Skeletal muscle tissue (tissue), 4 donors: ENCODE results near the gene ATG16L2. TPM values are rescaled to one million over a fixed set of nuclear protein-coding genes. Genes with fewer than 3 reads are reported as not detected.
A peak's percentile ranks its signal among the peaks of the same experiment; 100 is the strongest.

Experiments used
- H3K27ac ChIP-seq: one replicate; pipeline ENCODE4 v1.7.0; 2013; ENCODE audit warnings: mild to moderate bottlenecking, low read depth, low read length, inconsistent platforms
- H3K27me3 ChIP-seq, 3 donors: one replicate each; pipeline ENCODE4 v1.7.0; 2013; ENCODE audit warnings: low read length in 3 of 3; ENCODE audit not compliant: control insufficient read depth in 3 of 3, insufficient read depth in 3 of 3
- H3K36me3 ChIP-seq, 3 donors: one replicate each; pipeline ENCODE4 v1.7.0; 2013; ENCODE audit warnings: low read length in 3 of 3; ENCODE audit not compliant: control insufficient read depth in 3 of 3, insufficient read depth in 3 of 3
- H3K4me1 ChIP-seq, 3 donors: one replicate each; pipeline ENCODE4 v1.7.0; 2013; ENCODE audit warnings: low read length in 3 of 3, mild to moderate bottlenecking in 3 of 3; ENCODE audit not compliant: control insufficient read depth in 3 of 3, insufficient read depth in 3 of 3
- H3K4me3 ChIP-seq, 3 donors: one replicate each; pipeline ENCODE4 v1.7.0; 2013; ENCODE audit warnings: low read length in 3 of 3
- H3K9ac ChIP-seq, 3 donors: one replicate each; pipeline ENCODE4 v1.7.0; 2013; ENCODE audit warnings: low read length in 3 of 3, mild to moderate bottlenecking in 3 of 3, moderate library complexity in 2 of 3, low read depth in 1 of 3
- H3K9me3 ChIP-seq, 3 donors: one replicate each; pipeline ENCODE4 v1.7.0; 2013; ENCODE audit warnings: low read length in 3 of 3; ENCODE audit not compliant: control insufficient read depth in 3 of 3
- total RNA-seq: library from RNA; depleted of rRNA; stranded (reverse); fragments of >200 nt; gene quantifications from one replicate; pipeline ENCODE4 v1.2.3, GENCODE V29; 2014
- donor health status: Osteomylitis.

ATG16L2 gene
- total RNA-seq, 1 donor from 2014 or later, result 7.3 TPM

DNA sequence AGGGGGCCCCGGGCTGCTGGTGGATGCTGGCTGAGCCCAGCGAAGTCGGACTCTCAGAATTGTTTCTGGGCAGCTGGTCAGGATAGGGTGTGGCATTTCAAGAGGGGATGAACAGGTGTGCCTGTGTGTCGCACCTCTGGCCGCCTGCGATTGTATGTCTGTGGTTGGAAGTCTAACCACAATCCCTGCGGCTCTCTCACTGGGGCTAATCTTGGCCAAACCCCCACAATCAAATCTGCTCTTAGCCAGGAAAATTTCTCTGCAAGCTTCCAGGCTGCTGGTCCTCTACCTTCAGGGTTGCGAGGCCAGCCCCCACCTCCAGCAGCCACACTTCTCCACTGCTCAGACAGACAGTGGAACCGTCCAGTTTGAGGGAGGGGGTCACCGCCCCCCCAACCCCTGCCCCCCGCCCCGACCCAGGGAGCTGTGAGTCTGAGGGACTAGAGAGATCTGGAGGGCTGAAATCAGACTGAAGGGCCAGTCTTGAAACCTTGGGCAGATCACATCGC, 953 bp downstream of the ATG16L2 start:
- Histone ChIP-seq H3K4me1 (peaks cover 20 to 43% (median 27%) of the 10 kb centered on the region in 3 donors), H3K27me3 (no peaks in the 10 kb centered on the region), H3K36me3 (peaks cover 10 to 22% (median 16%) of the 10 kb centered on the region in 3 donors), H3K9me3 (no peaks in the 10 kb centered on the region), H3K9ac (peak overlapping the region; percentile 87 to 95 (median 94)), H3K27ac (peak overlapping the region; percentile 96), H3K4me3 (peak overlapping the region; percentile 87 to 99 (median 99))

DNA sequence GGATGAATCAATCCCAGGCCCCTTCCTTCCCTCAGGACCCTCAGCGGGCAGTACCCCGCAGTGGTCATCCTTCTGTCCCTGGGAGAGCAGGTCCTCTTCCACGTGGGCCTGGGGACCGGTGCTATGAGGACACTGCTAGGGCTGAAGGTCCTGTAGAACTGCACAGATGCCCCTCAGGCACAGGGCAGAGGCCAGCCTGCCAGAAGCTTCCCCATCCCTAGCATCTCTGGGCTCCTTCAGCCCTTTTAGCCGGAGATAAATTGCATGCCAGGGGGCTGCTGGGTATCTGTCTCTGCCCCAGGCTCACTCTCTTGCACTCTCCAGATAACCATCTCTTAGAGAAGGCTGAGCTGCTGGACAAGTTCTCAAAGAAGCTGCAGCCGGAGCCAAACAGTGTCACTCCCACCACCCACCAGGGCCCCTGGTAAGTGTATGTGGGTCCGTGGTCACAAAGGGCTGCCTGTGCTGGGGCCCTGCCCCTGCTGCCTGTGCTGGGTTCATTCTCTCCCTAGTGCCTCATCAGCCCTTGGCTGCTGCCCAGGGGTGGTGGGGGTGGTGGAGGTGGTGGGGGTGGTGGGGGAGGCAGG, 2.3 kb downstream of the ATG16L2 start:
- Histone ChIP-seq H3K4me3 (no peak overlapping the region), H3K9me3 (no peaks in the 10 kb centered on the region), H3K36me3 (peaks cover 10 to 19% (median 18%) of the 10 kb centered on the region in 3 donors), H3K9ac (no peak overlapping the region), H3K27me3 (no peaks in the 10 kb centered on the region), H3K27ac (no peak overlapping the region), H3K4me1 (peaks cover 26 to 49% (median 34%) of the 10 kb centered on the region in 3 donors)

DNA sequence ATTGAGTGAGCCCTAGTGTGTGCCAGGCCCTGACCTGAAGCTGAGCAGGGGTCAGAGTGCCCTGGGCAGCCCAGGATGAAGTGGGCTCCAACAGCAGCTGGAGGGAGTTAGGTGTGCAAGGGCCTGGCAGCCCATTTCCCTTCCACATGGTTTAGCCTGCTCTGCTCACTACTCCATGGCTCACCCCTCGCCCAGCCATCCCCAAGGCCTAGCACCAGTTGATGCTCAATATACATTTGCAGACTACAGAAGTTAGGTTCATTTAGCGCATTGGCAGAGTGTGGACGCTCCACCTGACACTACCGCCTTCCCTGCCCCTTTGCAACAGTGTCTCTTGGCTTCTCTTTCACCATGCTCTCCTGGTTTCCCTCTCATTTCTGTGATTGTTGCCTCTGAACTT, 3.8 kb downstream of the ATG16L2 start:
- Histone ChIP-seq H3K4me1 (peaks cover 26 to 48% (median 37%) of the 10 kb centered on the region in 3 donors), H3K27ac (no peak overlapping the region), H3K9ac (no peak overlapping the region), H3K4me3 (no peak overlapping the region), H3K9me3 (no peaks in the 10 kb centered on the region), H3K27me3 (no peaks in the 10 kb centered on the region), H3K36me3 (peaks cover 10 to 19% (median 18%) of the 10 kb centered on the region in 3 donors)

DNA sequence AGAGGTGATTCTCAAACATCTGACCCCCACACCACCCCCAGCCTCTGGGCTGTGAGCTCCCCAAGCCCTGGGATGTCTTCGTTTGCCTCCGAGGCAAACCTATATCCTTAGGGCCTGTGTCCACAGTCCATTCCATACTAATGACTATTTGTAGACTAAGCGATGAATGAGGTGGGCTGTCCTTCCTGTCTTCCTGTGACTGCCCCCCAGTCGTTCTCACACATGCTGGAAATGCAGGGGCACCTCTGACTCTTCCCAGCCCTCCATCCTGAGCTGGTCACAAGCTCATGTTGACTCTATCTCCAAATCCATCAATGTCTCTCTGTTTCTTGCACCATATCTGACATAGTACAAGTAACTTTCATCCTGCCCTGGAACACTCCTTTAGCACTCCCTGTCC, 4.8 kb downstream of the ATG16L2 start:
- no peaks in the 10 kb centered on the region for H3K9me3 ChIP-seq
- no peak overlapping the region for H3K27ac ChIP-seq
- H3K36me3 ChIP-seq, result peaks cover 10 to 19% (median 18%) of the 10 kb centered on the region in 3 donors
- no peak overlapping the region for H3K9ac ChIP-seq
- H3K27me3 ChIP-seq, result no peaks in the 10 kb centered on the region
- H3K4me1 ChIP-seq, result peaks cover 18 to 39% (median 28%) of the 10 kb centered on the region in 3 donors
- H3K4me3 ChIP-seq, result no peak overlapping the region

DNA sequence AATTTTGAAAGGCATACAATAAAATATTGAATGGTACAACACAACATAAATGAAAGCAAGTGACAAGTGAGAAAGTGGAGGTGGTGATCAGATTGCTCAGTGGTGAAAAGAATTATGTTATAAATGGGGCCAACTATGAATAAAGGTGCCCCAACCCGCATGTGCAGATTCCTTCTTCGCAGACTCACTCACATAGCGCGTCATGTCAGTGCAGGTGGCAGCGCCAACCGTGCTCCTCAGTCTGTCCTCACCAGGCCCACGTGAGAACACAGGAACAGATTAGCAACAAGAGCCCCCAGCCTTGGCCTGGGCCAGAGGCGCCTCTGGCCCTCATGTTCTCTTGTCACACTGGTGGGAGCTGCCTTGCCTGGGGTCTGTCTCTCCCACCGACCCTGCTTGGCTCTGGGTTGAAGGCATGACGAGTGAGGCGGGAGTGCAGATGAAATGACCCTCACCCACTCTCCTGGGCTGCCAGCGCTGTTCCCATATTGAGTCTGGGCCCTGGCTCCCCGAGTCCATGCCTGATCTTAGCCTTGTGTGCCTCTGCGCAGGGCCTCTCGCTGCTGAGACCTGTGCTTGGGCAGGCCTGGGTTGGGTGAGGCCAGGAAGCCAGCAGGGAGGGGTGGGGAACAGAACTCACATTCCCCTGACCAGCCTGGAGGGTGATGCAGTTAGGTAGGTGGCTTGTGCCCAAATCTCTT, 6.4 kb downstream of the ATG16L2 start:
- peaks cover 10 to 19% (median 18%) of the 10 kb centered on the region in 3 donors for H3K36me3 ChIP-seq
- H3K4me1 ChIP-seq, result peaks cover 10 to 26% (median 16%) of the 10 kb centered on the region in 3 donors
- H3K9ac ChIP-seq, result no peak overlapping the region
- no peaks in the 10 kb centered on the region for H3K9me3 ChIP-seq
- no peak overlapping the region for H3K27ac ChIP-seq
- H3K27me3 ChIP-seq, result no peaks in the 10 kb centered on the region
- no peak overlapping the region for H3K4me3 ChIP-seq

DNA sequence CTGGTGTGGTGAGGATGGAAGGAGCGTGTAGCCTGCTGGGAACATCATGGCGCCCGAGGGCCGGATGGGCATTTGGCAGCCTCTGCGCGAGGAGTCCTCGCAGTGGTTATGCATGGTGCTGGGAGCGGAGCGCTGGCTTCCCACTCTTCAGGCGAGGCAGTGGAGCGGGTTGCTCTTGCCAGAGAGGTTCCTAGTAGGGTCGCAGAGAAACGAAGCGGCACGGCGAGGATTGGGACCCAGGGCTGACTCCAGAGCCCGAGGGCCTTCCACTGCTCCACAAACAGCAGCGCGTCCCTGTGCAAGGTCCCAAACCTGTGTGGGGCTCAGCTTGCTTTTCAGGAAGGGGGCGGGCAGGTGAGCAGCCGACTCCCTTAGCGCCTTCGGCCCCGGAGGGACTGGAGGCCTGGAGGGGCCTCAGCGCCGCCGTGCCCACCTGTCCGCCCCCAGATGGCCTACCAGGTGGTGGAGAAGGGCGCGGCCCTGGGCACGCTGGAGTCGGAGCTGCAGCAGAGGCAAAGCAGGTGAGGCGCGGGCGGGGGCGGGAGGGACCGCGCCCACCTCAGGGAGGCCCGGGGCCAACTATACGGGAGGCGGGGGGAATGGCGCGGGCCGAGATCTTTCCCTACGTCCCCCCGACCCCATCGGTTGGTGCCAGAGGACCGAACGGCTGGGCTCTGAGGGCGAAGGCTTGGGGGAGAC, 7.2 kb downstream of the ATG16L2 start:
- peak overlapping the region; percentile 76 to 81 (median 77) for H3K4me3 ChIP-seq
- peak overlapping the region; percentile 76 to 95 (median 84) for H3K9ac ChIP-seq
- H3K27me3 ChIP-seq, result no peaks in the 10 kb centered on the region
- H3K9me3 ChIP-seq, result no peaks in the 10 kb centered on the region
- peaks cover 10 to 19% (median 18%) of the 10 kb centered on the region in 3 donors for H3K36me3 ChIP-seq
- no peak overlapping the region for H3K27ac ChIP-seq
- peaks cover 10 to 18% (median 16%) of the 10 kb centered on the region in 3 donors for H3K4me1 ChIP-seq

DNA sequence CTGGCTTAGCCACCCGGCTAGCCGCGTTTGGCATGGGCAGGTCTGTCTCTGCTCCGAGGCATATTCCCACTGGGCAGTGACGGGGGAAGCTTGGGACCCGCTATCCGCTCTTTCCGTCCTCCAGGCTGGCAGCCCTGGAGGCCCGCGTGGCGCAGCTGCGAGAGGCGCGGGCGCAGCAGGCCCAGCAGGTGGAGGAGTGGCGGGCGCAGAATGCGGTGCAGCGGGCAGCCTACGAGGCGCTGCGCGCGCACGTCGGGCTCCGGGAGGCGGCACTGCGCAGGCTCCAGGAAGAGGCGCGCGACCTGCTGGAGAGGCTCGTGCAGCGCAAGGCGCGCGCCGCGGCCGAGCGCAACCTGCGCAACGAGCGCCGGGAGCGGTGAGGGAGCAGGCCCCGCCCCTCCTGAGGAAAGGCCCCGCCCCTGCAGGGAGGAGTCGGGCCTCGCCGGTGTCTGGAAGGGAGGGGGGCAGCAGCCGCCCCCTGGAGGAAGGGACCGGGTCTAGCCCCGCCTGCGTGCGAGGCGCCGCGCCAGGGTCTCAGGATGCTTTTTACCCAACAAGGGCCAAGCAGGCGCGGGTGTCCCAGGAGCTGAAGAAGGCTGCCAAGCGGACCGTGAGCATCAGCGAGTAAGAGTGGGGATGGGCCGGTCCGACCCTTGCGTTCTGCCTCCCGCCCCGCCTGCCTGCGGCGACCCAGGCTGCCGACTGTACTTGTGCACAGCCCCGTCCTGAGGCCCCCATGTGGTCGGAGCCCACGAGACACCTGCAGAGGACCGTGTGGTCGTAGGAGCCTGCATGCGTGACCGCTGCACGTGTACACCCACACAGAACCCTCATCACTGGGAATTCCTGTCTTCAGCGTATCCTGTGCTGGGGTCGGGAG, 7.9 kb downstream of the ATG16L2 start:
- Histone ChIP-seq H3K4me3 (peak overlapping the region; percentile 76 to 81 (median 77)), H3K27ac (peak overlapping the region; percentile 12), H3K4me1 (peaks cover 10 to 16% (median 15%) of the 10 kb centered on the region in 3 donors), H3K27me3 (no peaks in the 10 kb centered on the region), H3K9ac (peak overlapping the region; percentile 76 to 95 (median 84)), H3K9me3 (no peaks in the 10 kb centered on the region), H3K36me3 (peaks cover 10 to 19% (median 18%) of the 10 kb centered on the region in 3 donors)

DNA sequence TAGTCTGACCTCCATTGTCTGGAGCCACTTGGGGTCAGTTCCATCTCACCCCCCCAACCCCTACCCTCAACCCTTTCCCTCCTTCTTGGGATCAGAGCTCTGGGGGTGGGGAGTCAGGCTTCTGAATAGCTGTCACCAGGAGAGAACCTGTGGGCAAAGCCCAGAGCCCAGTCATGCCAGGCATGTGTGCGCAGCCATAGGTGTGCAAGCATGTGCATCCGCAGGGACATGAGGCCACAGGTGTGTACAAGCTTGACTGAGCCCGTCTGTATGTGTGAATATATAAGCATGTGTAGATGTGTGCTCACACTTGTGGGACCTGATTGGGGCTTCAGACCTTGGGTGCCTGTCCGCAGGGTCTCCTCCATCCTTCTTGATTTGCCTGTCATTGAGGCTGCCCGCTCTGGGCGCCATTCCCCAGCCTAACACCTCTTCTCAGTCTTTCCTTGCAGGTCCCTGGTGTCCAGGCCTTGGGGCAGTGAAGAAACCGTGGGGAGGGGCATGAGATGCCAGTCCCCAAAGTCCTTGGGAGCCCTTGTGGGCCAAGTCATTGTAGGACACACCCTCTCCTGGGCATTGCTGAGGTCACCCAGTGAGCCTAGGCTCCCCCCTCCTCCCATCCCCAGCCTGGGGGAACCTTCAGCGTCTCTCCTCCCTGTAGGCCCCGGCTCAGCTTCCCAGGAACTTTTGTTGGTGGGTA, 9.0 kb downstream of the ATG16L2 start:
- H3K27ac ChIP-seq, result no peak overlapping the region
- H3K9me3 ChIP-seq, result no peaks in the 10 kb centered on the region
- H3K4me3 ChIP-seq, result no peak overlapping the region
- no peaks in the 10 kb centered on the region for H3K27me3 ChIP-seq
- peaks cover 10 to 18% (median 17%) of the 10 kb centered on the region in 3 donors for H3K4me1 ChIP-seq
- H3K9ac ChIP-seq, result no peak overlapping the region
- H3K36me3 ChIP-seq, result peaks cover 3 to 12% (median 9%) of the 10 kb centered on the region in 3 donors

DNA sequence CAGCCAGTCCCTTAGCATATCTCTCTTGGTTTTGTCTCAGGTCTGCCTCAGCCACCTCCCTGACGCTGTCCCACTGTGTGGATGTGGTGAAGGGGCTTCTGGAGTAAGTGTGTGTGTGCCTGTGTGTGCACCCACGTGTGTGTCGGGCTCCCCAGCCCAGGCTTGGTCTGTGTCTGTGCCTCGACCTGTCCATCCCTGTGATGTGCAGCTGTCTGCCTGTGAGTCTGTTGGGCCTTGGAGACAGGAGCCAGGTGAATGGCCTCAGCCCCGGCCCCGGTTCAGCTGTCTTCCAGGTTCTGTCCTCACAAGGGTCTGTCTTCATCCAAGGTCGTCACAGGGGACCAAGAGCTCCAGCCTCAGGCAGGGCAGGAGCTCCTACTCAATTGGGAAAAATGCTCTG, 9.8 kb downstream of the ATG16L2 start:
- H3K9ac ChIP-seq, result no peak overlapping the region
- H3K4me1 ChIP-seq, result peaks cover 10 to 21% (median 19%) of the 10 kb centered on the region in 3 donors
- H3K4me3 ChIP-seq, result no peak overlapping the region
- no peaks in the 10 kb centered on the region for H3K27me3 ChIP-seq
- peaks cover 1 to 15% (median 5%) of the 10 kb centered on the region in 3 donors for H3K36me3 ChIP-seq
- no peaks in the 10 kb centered on the region for H3K9me3 ChIP-seq
- no peak overlapping the region for H3K27ac ChIP-seq
